ENCODE measurements around the gene EPB41L5. TPM values are rescaled to one million over a fixed set of nuclear protein-coding genes. Genes with fewer than 3 reads are reported as not detected.
A peak's percentile ranks its signal among the peaks of the same experiment; 100 is the strongest.

The EPB41L5 gene
- total and polyA plus RNA-seq, 10 of the 15 experiments (the other 5 are each of a cell fraction or from before 2014, with no cell fraction given) = 2.1 to 20.4 (median 8.2) TPM

GRCh38 chr2:120013597-120014223 is 833 bp downstream of the EPB41L5 start:
- TF ChIP-seq SRF (IDR thresholded peaks at IDR 0.05; ENCODE audit: low read depth in 2 of 2, low read length in 2 of 2) (no peak), MLLT1 (IDR thresholded peaks at IDR 0.05) (peak; percentile 83), CREM (IDR thresholded peaks at IDR 0.05; ENCODE audit: low read depth) (no peak), CEBPB (IDR thresholded peaks at IDR 0.05; ENCODE audit: borderline replicate concordance in 1 of 2, low read depth in 2 of 2, low read length in 2 of 2) (no peak)
- TF ChIP-seq, protein P1, sequence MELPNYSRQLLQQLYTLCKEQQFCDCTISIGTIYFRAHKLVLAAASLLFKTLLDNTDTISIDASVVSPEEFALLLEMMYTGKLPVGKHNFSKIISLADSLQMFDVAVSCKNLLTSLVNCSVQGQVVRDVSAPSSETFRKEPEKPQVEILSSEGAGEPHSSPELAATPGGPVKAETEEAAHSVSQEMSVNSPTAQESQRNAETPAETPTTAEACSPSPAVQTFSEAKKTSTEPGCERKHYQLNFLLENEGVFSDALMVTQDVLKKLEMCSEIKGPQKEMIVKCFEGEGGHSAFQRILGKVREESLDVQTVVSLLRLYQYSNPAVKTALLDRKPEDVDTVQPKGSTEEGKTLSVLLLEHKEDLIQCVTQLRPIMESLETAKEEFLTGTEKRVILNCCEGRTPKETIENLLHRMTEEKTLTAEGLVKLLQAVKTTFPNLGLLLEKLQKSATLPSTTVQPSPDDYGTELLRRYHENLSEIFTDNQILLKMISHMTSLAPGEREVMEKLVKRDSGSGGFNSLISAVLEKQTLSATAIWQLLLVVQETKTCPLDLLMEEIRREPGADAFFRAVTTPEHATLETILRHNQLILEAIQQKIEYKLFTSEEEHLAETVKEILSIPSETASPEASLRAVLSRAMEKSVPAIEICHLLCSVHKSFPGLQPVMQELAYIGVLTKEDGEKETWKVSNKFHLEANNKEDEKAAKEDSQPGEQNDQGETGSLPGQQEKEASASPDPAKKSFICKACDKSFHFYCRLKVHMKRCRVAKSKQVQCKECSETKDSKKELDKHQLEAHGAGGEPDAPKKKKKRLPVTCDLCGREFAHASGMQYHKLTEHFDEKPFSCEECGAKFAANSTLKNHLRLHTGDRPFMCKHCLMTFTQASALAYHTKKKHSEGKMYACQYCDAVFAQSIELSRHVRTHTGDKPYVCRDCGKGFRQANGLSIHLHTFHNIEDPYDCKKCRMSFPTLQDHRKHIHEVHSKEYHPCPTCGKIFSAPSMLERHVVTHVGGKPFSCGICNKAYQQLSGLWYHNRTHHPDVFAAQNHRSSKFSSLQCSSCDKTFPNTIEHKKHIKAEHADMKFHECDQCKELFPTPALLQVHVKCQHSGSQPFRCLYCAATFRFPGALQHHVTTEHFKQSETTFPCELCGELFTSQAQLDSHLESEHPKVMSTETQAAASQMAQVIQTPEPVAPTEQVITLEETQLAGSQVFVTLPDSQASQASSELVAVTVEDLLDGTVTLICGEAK (IDR thresholded peaks at IDR 0.05; ENCODE audit: borderline replicate concordance) = peak; percentile 28; the same call in 1 of the 2 replicates
- TF ChIP-seq, protein P2, sequence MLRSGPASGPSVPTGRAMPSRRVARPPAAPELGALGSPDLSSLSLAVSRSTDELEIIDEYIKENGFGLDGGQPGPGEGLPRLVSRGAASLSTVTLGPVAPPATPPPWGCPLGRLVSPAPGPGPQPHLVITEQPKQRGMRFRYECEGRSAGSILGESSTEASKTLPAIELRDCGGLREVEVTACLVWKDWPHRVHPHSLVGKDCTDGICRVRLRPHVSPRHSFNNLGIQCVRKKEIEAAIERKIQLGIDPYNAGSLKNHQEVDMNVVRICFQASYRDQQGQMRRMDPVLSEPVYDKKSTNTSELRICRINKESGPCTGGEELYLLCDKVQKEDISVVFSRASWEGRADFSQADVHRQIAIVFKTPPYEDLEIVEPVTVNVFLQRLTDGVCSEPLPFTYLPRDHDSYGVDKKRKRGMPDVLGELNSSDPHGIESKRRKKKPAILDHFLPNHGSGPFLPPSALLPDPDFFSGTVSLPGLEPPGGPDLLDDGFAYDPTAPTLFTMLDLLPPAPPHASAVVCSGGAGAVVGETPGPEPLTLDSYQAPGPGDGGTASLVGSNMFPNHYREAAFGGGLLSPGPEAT (IDR thresholded peaks at IDR 0.05; ENCODE audit: low read depth) = no peak
- H3K4me3 ChIP-seq = peak overlapping the region; percentile 86
- TSS peak; percentile 74 for BruUV-seq (replicated peaks)
- FAIRE-seq = peak; percentile 18
- H2AFZ ChIP-seq (ENCODE audit: control insufficient read depth, low read depth, low read length) = peak overlapping the region; percentile 88
- H3K27me3 ChIP-seq (replicated peaks in 1 of 2; ENCODE audit: control insufficient read depth in 2 of 2, insufficient read depth in 2 of 2, low read length in 1 of 2) = no peaks in the 10 kb centered on the region
- H3K4me1 ChIP-seq (ENCODE audit: control insufficient read depth, insufficient read depth, low read length) = peaks cover 5% of the 10 kb centered on the region; the same call in 1 of the 2 replicates
- in situ Hi-C loops (cut with MboI) = no loop called here
- H3K79me2 ChIP-seq (ENCODE audit: control insufficient read depth, insufficient read depth, low read length) = peaks cover 7% of the 10 kb centered on the region
- ChIA-PET SMC1A (ENCODE audit: uncharacterized antibody, unreplicated experiment) (interaction anchor here (0.6 to 1.3 kb wide), 5 partner anchors 12 to 345 kb away, joined by 3 to 4 read pairs (median 3); no protein-coding TSS in a partner anchor), POLR2A (interaction anchor here (1.5 kb wide), 1 partner anchor 252 kb away, joined by 4 read pairs; no protein-coding TSS in a partner anchor), RAD21 (ENCODE audit: unreplicated experiment) (interaction anchor here (1.6 to 2.0 kb wide), 2 partner anchors 10 to 163 kb away, joined by 5 to 7 read pairs; no protein-coding TSS in a partner anchor), CTCF (interaction anchor here (0.7 to 2.2 kb wide), 4 partner anchors 17 to 523 kb away, joined by 3 to 14 read pairs (median 4); no protein-coding TSS in a partner anchor)
- intact Hi-C loops (cut with micrococcal nuclease; ENCODE audit: unreplicated experiment) = loop anchor here (5.0 to 10.0 kb wide), 2 partner anchors 149 to 164 kb away; no protein-coding TSS in a partner anchor
- 46% methylated on average over 17 of the region's 17 CpGs for WGBS (ENCODE audit: insufficient coverage, insufficient replicate concordance, low lambda C conversion rate, missing lambda C conversion rate)
- ATAC-seq = peak; percentile 6; the same call in 2 of the 3 replicates
- H3K36me3 ChIP-seq (ENCODE audit: control insufficient read depth in 2 of 2, insufficient read depth in 2 of 2, low read length in 1 of 2) = no peaks in the 10 kb centered on the region
- no peak for DNase-seq (ENCODE audit: low read depth, low spot score)
- peak overlapping the region; percentile 64; the same call in 1 of the 2 replicates for H3K27ac ChIP-seq (ENCODE audit: control insufficient read depth, insufficient read depth)
- no peaks in the 10 kb centered on the region; the same call in 2 of the 3 replicates for H3K9me3 ChIP-seq (replicated peaks; ENCODE audit: control insufficient read depth, insufficient read depth, low read length)
- peak overlapping the region; percentile 11 for H3K9ac ChIP-seq (ENCODE audit: control insufficient read depth, insufficient read depth, low read length)
- no peaks in the 10 kb centered on the region for H4K20me1 ChIP-seq (ENCODE audit: control insufficient read depth, insufficient read depth)
- peak overlapping the region; percentile 88 for H3K4me2 ChIP-seq (ENCODE audit: control insufficient read depth, insufficient read depth)

Data from GM12878 (cell line).